ENCODE data around the gene OR5H6. TPM values are rescaled to one million over a fixed set of nuclear protein-coding genes. Genes with fewer than 3 reads are reported as not detected.

OR5H6 gene
- total RNA-seq, 1 donor from 2014 or later: not detected

DNA sequence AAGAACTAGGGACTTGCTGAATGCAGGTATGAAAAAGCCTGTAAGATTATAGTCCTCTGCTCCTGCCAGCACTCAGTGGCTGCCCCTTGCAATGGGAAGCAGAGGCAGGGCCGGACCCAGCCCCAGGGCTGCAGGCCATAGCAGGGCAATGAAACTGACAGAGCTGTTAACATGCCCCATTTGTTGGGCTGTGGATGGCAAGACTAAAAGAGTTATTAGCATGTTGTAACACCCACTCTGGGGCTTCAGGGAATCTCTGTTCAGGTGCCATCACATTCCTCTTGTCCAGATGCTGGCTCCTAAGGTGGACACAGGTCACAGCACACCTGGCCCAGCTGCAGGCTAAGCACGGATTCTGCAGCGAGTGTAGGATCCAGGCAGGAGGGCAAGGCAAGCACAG is 10.9 kb downstream of the OR5H6 start:
- no peak overlapping the region for H3K27ac Mint-ChIP-seq
- TF ChIP-seq, protein P1, sequence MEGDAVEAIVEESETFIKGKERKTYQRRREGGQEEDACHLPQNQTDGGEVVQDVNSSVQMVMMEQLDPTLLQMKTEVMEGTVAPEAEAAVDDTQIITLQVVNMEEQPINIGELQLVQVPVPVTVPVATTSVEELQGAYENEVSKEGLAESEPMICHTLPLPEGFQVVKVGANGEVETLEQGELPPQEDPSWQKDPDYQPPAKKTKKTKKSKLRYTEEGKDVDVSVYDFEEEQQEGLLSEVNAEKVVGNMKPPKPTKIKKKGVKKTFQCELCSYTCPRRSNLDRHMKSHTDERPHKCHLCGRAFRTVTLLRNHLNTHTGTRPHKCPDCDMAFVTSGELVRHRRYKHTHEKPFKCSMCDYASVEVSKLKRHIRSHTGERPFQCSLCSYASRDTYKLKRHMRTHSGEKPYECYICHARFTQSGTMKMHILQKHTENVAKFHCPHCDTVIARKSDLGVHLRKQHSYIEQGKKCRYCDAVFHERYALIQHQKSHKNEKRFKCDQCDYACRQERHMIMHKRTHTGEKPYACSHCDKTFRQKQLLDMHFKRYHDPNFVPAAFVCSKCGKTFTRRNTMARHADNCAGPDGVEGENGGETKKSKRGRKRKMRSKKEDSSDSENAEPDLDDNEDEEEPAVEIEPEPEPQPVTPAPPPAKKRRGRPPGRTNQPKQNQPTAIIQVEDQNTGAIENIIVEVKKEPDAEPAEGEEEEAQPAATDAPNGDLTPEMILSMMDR (IDR thresholded peaks at IDR 0.05): no peak
- TF ChIP-seq EZH2phosphoT487 (IDR thresholded peaks at IDR 0.05): no peak
- no peak for TF ChIP-seq EZH2 (IDR thresholded peaks at IDR 0.05)
- H3K27me3 ChIP-seq: no peaks in the 10 kb centered on the region
- no peak for DNase-seq (ENCODE audit: low spot score)
- H3K36me3 ChIP-seq: no peaks in the 10 kb centered on the region
- H3K4me1 ChIP-seq: no peaks in the 10 kb centered on the region
- no peaks in the 10 kb centered on the region for H3K9me3 ChIP-seq (ENCODE audit: low read depth)
- no peaks in the 10 kb centered on the region for H3F3A ChIP-seq (ENCODE audit: low read depth)
- H3K79me2 ChIP-seq (ENCODE audit: low read depth): no peaks in the 10 kb centered on the region
- H2AFZ ChIP-seq (replicated peaks): no peak overlapping the region
- H3K36me3 Mint-ChIP-seq: no peaks in the 10 kb centered on the region
- no peaks in the 10 kb centered on the region for H3K4me1 Mint-ChIP-seq
- H3K27me3 Mint-ChIP-seq (ENCODE audit: insufficient read depth, low read depth): peaks cover 3% of the 10 kb centered on the region
- H3K27ac ChIP-seq: no peak overlapping the region
- no peaks in the 10 kb centered on the region for H4K20me1 ChIP-seq (ENCODE audit: low read depth)
- no peak overlapping the region for H3K4me3 ChIP-seq
- H3K4me2 ChIP-seq: no peak overlapping the region
- H3K9ac ChIP-seq: no peak overlapping the region
- H3K4me3 Mint-ChIP-seq: no peak overlapping the region
- peaks cover 10% of the 10 kb centered on the region for H3K9me3 Mint-ChIP-seq

GRCh38 chr3:98282205-98282604 is 18.2 kb downstream of the OR5H6 start, which contains the start of gene OR5H2:
TSS of gene OR5H2 (plus strand) at chr3:98282505. CDS start at chr3:98282903, 398 bp downstream.
- no peaks in the 10 kb centered on the region for H3K36me3 Mint-ChIP-seq
- Histone ChIP-seq H3K4me3 (no peak within 1 kb of the TSS), H3K4me2 (no peak within 1 kb of the TSS), H3K79me2 (ENCODE audit: low read depth) (no peaks in the 10 kb centered on the region), H4K20me1 (ENCODE audit: low read depth) (no peaks in the 10 kb centered on the region), H3F3A (ENCODE audit: low read depth) (no peaks in the 10 kb centered on the region), H3K9me3 (ENCODE audit: low read depth) (no peaks in the 10 kb centered on the region), H3K4me1 (no peaks in the 10 kb centered on the region), H3K27me3 (no peaks in the 10 kb centered on the region), H2AFZ (replicated peaks) (no peak within 1 kb of the TSS), H3K9ac (no peak within 1 kb of the TSS), H3K36me3 (no peaks in the 10 kb centered on the region), H3K27ac (no peak within 1 kb of the TSS)
- no peak within 1 kb of the TSS for H3K4me3 Mint-ChIP-seq
- H3K27ac Mint-ChIP-seq: no peak within 1 kb of the TSS
- no peak for DNase-seq (ENCODE audit: low spot score)
- no peaks in the 10 kb centered on the region for H3K27me3 Mint-ChIP-seq (ENCODE audit: insufficient read depth, low read depth)
- TF ChIP-seq EZH2 (IDR thresholded peaks at IDR 0.05) (no peak), EZH2phosphoT487 (IDR thresholded peaks at IDR 0.05) (no peak)
- TF ChIP-seq, protein P1 (IDR thresholded peaks at IDR 0.05): no peak
- H3K4me1 Mint-ChIP-seq: no peaks in the 10 kb centered on the region
- peaks cover under 1% of the 10 kb centered on the region for H3K9me3 Mint-ChIP-seq

DNA sequence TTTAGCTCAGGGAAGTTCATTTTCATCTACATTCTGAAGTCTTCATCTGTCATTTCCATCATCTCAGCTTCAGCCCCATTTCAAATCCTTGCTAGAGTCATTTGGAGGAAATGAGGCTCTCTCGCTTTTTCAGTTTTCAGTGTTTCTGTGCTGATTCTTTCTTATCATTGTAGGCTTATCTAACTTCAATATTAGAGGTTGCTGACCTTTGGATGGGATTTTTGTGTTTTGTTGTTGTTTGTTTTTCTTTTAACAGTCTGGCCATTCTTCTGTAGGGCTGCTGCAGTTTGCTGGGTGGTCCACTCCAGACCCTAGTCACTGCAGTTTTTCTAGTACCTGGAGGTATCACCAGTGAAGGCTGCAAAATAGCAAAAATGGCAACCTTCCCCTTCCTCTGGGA is 26.9 kb downstream of the OR5H6 start:
- Histone ChIP-seq H3K4me1 (no peaks in the 10 kb centered on the region), H3K4me2 (no peak overlapping the region), H3K4me3 (no peak overlapping the region), H3K9me3 (ENCODE audit: low read depth) (no peaks in the 10 kb centered on the region), H3K9ac (no peak overlapping the region), H3K27ac (no peak overlapping the region), H2AFZ (replicated peaks) (no peak overlapping the region), H3K79me2 (ENCODE audit: low read depth) (no peaks in the 10 kb centered on the region), H3F3A (ENCODE audit: low read depth) (no peaks in the 10 kb centered on the region), H3K36me3 (no peaks in the 10 kb centered on the region), H4K20me1 (ENCODE audit: low read depth) (no peaks in the 10 kb centered on the region), H3K27me3 (no peaks in the 10 kb centered on the region)
- H3K27me3 Mint-ChIP-seq (ENCODE audit: insufficient read depth, low read depth): no peaks in the 10 kb centered on the region
- DNase-seq (ENCODE audit: low spot score): no peak
- no peak overlapping the region for H3K27ac Mint-ChIP-seq
- H3K4me3 Mint-ChIP-seq: no peak overlapping the region
- no peaks in the 10 kb centered on the region for H3K4me1 Mint-ChIP-seq
- TF ChIP-seq EZH2phosphoT487 (IDR thresholded peaks at IDR 0.05) (no peak), EZH2 (IDR thresholded peaks at IDR 0.05) (no peak)
- TF ChIP-seq, protein P1 (IDR thresholded peaks at IDR 0.05): no peak
- H3K36me3 Mint-ChIP-seq: no peaks in the 10 kb centered on the region
- H3K9me3 Mint-ChIP-seq: peaks cover 2% of the 10 kb centered on the region
